ENCODE measurements around the gene RAPH1.
"Not testable (repeated sequence)": the region's sequence is repeated elsewhere in the genome, so short reads cannot be mapped to it uniquely, and the experiment has no call there.

The RAPH1 gene

DNA sequence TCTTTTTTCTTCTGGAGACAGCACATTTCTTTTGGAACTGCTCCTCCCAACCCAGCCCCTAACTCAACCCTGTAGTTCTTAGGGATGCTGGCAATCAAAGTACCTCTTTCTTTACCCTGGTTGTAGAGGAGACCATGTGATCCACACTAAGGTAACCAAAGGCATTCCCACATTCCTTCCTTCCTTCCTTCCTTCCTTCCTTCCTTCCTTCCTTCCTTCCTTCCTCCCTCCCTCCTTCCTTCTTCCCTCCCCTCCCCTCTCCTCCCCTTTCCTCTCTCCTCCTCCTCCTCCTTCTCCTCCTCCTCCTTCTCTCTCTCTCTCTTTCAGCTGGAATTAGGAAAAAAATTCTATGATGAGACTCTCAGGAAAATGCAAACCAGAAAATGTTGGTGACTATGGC, 13.8 kb upstream of the RAPH1 start:
- no peak for DNase-seq (ENCODE audit: low spot score)

DNA sequence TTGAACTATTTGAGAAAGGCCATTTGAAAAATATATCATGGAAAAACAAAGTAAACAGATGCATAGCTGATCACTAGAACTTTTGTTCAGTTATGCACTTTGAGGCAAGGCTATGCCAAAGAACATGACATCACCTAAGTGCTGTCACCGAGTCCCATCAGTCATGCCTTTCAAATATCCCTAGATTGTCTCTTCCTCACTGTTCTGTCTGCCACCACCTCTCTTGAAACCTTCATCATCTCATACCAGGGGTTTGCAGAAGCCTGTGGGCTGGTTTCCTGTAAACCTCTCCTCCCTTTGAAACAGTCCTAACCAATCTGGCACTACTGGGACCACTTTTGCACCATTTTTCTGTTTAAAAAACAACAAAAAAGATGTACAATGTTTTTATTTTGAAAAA, 12.3 kb upstream of the RAPH1 start:
- DNase-seq (ENCODE audit: low spot score) = no peak

DNA sequence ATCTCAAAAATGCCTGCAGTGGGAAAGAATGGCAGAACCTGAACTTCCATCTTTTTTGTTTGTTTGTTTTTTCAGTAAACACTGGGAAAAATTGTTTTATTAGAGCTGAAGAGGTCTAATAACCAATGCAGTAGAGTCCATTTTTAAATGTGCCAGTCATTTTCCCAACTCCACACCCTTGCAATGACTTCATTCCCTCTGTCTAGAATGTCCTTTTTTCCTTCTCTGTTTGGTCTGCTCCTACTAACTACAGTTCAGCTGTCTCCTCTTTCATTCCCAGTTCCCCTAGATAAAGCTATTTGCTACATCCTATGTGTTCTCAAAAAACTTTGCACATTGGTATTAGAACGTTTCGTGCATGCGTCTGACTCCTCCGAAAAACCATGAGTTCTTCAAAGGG, 9.3 kb upstream of the RAPH1 start:
- no peak for DNase-seq (ENCODE audit: low spot score)

DNA sequence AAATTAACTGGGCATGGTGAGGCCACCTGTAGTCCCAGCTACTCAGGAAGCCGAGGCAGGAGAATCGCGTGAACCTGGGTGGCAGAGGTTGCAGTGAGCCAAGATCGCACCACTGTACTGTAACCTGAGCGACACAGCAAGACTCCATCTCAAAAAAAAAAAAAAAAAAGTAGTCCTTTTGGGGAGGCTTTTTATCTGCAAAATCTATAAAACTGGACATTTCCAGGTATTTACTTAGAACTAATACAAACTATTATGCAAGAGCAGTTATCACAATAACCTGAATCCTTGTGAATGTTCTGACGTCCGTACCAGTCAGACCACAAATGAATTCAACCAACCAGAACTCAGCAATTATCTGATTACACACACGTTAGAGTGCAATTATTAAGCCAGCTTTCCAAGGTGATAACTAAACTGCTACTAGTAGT, 8.8 kb upstream of the RAPH1 start:
- DNase-seq (ENCODE audit: low spot score) = no peak

DNA sequence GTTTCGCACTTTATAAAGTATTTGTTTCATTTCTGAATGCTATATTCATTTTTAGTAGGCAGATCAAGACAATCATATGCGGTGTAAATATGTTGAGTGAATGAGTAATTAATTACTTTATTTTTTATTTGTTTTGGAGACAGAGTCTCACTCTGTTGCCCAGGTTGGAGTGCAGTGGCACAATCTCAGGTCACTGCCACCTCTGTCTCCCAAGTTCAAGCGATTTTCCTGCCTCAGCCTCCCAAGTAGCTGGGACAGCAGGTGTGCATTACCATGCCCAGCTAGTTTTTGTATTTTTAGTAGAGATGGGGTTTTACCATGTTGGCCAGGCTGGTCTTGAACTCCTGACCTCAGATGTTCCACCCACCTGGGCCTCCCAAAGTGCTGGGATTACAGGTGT, 5.5 kb upstream of the RAPH1 start:
- DNase-seq (ENCODE audit: low spot score) = not testable (repeated sequence)

DNA sequence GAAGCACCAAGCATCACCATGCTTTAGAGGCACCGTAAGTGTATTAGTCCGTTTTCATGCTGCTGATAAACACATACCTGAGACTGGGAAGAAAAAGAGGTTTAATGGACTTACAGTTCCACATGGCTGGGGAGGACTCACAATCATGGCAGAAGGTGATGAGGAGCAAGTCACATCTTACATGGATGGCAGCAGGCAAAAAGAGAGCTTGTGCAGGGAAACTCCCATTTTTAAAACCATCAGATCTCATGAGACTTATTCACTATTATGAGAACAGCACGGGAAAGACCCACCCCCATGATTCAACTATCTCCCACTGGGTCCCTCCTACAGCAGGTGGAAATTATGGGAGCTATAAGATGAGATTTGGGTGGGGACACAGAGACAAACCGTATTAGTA, 3.1 kb upstream of the RAPH1 start:
- not testable (repeated sequence) for DNase-seq (ENCODE audit: low spot score)

DNA sequence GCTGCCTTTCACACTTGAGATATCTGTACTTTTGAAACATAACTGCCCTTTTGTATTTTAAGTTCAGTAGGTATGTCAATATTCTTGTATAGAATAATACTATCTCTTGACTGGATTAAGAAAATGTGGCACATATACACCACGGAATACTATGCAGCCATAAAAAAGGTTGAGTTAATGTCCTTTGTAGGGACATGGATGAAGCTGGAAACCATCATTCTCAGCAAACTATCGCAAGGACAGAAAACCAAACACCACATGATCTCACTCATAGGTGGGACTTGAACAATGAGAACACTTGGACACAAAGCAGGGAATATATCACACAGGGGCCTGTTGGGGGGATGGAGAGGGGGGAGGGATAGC, 1.5 kb upstream of the RAPH1 start:
- DNase-seq (ENCODE audit: low spot score) = not testable (repeated sequence)

DNA sequence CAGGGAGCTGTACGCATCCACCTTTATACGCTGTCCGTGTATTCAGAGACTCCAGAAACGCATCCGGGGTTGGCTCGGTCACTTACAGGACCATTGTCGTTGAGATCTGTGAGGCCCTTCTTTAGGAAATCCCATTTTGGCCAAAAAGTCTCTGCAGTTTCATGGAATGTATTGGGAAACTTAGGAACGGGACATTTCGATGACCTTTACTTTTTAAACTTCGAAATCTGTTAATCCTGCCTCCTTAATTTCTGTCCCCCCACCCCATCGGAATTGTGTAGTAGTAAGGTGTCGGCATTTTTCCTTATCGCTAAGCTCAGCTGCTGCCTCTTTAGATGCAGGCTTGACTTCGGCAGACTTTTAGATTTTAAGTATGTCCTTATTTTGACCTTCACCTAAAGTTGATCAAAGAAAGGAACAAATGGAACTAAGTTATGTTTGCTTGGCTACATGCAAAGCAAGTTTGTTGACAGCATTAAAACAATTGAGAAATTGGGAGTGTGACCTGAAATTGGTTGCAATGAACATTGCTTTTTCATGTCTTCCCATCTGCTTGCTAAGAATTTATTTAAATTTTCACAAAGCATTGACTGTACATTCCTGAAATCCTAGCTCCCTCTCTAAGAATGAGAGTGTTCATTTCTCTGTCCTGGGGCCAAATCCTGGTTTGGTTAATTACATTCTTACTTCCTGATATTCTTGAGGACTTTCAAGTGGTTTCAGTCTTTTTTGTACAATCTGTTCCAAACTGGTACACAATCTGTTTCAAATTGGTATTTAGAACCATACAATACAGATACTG, 884 bp upstream of the RAPH1 start:
- DNase-seq (ENCODE audit: low spot score) = no peak

DNA sequence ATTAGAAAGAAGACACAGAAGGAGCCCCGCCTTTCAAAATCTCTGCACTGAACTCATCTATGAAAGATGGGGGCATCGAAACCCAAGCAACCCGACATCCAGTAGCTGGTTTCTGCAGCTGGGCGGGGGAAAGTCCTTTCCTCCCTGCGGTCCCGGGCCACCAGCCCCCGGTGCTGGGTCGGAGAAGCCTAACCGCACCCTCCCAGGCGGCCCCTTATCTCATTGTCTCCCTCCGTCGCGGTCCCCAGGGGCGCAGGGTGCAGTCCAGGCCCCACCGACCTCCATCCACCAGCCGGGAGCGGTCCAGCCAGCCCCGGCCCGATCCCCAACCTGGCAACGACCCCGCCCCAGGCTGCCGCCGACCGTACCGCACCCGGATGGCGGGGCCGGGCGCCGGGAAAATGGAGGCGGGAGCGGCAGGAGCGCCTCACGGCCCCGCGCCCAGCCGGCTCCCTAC, 452 bp downstream of the RAPH1 start:
- DNase-seq (ENCODE audit: low spot score) = no peak

DNA sequence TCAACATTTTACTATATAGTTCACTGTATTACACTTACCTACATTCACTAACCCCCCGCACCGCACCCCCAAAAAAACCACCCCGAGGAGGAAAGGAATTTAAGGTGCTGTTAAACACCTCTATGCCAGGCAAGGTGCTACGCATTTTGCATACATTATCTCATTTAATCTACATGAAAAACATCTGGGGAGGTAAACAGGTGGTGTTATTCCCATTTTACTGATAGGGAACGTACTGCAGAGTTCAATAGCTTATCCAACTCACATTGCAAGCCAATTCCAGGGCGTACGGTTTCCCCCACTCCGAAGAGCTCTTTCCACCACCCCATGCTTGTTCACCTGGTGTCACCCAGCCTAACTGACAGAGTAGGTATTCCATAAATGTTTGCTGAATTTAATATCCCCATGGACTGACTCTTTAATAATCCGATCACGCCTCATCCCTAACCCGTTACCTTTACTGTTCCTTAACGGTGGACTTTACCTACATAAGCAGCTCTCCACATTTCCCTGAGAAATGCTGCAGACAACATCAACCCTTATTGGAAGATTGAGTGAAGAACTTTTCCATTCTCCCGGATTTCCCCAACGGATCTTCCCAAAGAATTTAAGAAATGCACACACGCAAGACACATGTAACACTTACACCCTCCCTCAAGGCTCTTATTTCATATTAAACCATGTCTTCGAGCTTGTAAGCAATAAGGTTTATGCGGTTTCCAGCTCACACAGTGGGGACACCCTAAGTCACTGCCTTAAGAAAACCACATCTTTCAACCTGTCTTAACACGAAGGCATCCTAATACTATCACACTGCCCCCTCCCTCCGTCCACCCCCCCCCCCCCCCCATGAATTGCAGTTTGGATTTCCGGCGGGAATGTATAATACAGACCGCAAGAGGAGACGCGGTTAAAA, 1.2 kb downstream of the RAPH1 start:
- DNase-seq (ENCODE audit: low spot score) = peak; percentile 44

DNA sequence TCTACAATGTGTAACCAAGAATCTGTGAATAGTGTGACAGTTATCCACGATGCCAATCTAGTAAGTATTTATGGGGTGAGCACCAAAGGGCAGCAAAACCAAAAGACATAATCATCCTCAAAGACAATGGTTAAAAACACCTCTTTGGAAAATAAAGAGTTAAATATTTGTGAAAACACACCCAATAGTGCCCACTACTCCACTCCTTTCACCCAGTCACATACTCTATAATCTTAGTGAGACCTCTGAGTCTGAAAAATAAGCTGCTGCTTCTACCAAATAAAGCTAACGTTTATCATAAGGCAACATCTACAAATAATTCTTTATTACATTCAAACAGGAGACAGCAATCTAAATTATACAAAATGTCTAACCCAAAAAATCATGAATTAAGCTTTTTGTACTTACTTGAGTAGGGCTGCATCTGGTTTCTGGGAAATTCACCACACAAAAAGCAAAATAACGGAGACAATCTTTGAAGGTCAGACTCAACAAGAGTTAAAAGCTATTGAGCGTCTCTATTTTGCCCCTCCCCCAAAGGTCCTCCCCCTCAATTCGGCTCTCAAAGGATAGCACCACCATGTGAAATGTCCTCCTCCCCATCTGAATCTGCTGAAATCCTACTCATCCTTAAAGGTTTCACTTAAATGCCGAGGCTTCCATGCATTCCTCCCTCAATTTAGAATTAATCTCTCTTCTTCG, 2.0 kb downstream of the RAPH1 start:
- DNase-seq (ENCODE audit: low spot score) = peak; percentile 49

DNA sequence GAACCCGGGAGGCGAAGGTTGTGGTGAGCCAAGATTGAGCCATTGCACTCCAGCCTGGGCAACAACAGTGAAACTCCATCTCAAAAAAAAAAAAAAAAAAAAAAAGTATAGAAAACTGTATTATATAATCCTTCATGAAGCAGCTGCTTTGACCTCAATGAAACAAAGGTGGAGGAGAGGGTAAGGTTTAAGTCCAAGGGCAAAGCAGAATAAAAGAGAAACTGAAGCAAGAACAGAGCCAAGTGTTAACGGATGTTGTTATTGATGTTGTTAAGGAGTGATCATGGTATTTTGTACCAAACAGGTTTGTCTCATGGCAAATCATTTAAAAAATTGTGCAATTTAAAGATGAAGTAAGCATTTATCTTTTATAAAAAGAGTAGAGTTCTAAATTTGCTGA, 7.4 kb downstream of the RAPH1 start:
- no peak for DNase-seq (ENCODE audit: low spot score)

DNA sequence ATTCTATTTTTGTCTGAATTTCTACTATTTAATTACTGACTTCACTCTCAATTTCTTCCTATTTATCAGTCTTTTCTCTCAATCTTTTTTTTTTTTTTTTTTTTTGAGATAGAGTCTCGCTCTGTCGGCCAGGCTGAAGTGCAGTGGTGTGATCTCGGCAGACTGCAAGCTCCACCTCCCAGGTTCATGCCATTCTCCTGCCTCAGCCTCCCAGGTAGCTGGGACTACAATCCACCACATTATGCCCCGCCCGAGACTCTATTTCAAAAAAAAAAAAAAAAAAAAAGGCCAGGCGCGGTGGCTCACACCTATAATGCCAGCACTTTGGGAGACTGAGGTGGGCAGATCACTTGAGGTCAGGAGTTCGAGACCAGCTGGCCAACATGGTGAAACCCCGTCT, 21.8 kb downstream of the RAPH1 start:
- not testable (repeated sequence) for DNase-seq (ENCODE audit: low spot score)

DNA sequence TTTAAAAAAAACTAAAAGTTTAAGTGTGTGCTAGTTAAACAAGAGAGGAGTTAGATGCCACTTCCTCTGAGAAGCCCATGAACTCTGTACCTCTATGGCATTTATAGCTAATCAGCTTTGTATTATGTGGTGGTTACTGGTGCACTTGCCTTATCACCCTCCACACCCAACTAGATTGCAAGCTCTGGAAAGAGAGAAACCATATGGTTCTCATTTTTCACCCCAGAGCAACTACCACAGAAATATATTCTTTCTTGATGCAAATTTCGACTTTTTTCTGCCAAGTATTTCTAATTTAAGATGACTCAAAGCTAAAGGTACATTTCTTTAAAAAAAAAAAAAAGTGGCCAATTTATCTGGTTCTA, 24.2 kb downstream of the RAPH1 start:
- no peak for DNase-seq (ENCODE audit: low spot score)

DNA sequence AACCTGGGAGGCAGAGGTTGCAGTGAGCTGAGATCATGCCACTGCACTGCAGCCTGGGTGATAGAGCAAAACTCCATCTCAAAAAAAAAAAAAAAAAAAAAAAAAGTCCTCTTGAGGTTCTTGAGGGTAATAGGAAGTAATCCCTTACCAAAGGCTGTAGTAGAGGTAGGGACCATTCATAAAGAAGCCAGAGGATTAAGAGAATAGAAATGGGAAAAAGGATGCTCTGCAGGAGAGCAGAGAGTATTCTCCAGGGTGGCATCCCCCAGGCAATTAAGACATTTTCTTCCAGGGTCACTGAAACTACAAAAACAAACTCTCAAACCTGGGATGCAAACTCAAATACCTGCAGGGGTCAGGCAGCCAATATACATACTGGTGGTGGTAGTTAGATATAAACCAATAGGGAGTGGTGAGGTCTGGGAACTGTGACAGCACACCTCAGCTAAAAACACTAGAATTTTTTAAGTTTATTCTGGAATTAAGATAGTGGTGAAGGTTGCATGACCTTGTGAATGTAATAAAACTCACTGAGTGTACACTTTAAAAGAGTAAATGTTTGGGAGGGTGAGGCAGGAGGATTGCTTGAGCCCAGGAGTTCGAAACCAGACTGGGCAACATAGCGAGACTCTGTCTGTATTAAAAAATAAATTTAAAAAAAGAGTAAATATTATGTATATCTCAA, 24.7 kb downstream of the RAPH1 start:
- DNase-seq (ENCODE audit: low spot score) = no peak

DNA sequence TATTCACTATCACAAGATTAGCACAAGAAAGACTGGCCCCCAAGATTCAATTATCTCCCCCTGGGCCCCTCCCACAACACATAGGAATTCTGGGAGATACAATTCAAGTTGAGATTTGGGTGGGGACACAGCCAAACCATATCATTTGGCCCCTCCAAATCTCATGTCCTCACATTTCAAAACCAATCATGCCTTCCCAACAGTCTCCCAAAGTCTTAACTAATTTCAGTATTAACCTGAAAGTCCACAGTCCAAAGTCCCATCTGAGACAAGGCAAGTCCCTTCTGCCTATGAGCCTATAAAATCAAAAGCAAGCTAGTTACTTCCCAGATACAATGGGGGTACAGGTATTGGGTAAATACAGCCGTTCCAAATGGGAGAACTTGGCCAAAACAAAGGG, 31.6 kb downstream of the RAPH1 start:
- DNase-seq (ENCODE audit: low spot score) = not testable (repeated sequence)

DNA sequence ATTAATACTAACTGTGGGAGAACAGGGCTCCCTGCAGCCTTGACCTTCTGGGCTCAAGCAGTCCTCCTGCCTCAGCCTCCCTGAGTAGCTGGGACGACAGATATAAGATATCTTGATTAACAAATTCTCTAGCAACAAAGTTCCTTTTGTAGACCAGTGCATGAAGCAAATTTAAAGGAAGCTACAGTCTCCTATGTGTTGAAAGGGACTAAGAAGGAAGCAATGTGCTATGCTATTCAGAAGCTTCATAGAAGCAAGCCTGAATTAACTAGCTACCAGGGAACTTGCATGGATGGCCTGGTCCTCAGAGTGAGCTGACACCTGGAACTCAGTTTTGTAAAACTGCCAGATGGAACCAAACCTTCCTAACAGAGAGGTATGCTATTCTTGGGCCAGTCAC, 33.2 kb downstream of the RAPH1 start:
- no peak for DNase-seq (ENCODE audit: low spot score)

DNA sequence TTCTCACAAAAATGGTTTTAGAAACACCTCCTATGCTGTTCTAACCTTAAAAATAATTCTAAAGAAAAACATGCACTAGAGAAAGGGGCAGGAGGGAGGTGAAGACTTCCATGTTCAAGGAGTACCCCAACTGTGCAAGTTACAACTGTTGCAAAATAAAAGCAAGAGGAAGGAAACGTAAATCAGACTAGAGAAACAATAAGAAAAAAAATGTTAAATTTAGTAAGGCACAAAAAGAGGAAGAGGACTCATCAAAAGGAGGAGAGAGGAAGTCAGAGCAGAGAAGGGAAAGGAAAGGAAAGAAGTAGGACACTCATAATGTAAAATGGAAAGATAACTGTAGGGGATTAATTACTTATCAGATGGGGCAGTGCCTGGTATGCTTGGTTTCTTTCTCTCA, 34.1 kb downstream of the RAPH1 start:
- peak; percentile 71 for DNase-seq (ENCODE audit: low spot score)

DNA sequence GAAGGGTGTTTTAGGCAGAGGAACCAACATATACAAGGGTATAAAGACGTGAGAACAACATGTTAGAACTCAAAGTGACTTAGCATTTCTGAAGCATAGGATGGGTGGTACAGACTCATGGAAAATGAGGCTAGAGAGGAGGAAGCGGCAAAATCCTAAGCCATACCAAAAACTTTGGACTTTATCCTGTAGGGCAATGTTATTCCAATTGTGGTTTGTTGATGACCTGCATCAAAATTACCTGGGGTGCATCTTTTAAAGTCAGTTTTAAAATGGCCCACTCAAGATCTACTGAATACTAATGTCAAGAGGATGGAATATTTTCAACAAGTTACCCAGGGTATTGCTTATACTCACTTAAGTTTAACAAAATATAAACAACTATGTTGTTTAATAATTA, 34.8 kb downstream of the RAPH1 start:
- no peak for DNase-seq (ENCODE audit: low spot score)

DNA sequence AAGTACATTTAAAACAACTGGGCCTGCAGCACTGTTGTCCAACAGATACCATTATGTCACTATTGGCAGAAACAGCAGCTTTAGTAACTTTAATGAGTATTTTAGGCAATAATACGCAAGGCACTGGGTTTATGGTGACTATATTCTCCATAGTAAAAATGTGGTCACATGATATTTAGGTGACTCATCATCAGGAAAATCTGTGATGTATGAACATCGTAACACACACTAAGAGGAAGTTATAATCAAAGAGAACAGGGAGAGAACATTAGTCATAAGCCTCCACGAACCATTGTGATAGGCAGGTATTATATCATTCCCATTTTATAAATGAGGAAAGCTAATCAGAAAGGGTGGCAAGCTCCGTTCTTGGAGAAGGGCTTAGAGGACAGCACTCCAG, 36.9 kb downstream of the RAPH1 start:
- peak; percentile 28 for DNase-seq (ENCODE audit: low spot score)

DNA sequence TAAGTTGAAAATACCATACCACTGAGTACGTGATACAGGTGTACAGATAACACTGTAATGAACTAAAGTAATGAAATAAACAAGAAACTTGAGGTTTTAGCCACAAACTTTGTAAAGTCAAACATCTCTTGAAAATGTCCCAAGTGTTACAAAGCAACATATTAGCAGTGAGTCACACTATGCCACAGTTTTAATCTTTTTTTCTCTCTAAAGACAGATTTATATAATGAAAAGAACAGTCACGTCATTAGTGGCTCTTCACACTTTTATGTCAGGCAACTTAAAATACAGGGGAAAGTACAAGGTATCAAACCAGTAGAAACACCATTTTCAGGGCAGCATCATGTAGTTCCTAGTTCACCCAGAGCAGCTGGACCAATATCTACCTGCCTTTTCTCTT, 42.1 kb downstream of the RAPH1 start:
- no peak for DNase-seq (ENCODE audit: low spot score)

DNA sequence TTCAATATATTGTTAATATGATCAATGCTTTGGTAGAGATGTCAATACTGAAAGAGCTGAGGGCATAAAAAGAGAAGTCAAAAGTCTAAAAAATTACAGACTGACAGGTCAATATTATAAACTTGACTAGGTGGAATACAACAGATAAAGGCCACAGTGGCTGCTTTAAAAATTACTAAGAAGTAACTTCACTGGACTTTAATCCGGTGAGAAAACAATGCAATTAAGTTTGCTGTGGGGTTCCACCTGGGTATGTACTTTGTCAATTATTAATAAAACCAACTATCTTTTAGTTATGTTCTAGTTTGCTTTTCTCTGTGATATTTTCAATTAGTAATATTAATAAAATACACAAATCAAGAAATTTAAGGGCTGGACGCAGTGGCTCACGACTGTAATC, 44.7 kb downstream of the RAPH1 start:
- no peak for DNase-seq (ENCODE audit: low spot score)

All from pons (tissue), 1 donor.